ENCODE results near the gene ZNF81. TPM values are rescaled to one million over a fixed set of nuclear protein-coding genes. Genes with fewer than 3 reads are reported as not detected.

ZNF81 gene
- total RNA-seq, 1 experiment from 2014 or later = 4.4 TPM

- H3F3A ChIP-seq (ENCODE audit: low read length, unreplicated experiment) = no peaks in the 10 kb centered on the region
- CTCF ChIA-PET = no interaction called here
- no TSS peak for BruUV-seq (replicated peaks)
- TF ChIP-seq, protein P1, sequence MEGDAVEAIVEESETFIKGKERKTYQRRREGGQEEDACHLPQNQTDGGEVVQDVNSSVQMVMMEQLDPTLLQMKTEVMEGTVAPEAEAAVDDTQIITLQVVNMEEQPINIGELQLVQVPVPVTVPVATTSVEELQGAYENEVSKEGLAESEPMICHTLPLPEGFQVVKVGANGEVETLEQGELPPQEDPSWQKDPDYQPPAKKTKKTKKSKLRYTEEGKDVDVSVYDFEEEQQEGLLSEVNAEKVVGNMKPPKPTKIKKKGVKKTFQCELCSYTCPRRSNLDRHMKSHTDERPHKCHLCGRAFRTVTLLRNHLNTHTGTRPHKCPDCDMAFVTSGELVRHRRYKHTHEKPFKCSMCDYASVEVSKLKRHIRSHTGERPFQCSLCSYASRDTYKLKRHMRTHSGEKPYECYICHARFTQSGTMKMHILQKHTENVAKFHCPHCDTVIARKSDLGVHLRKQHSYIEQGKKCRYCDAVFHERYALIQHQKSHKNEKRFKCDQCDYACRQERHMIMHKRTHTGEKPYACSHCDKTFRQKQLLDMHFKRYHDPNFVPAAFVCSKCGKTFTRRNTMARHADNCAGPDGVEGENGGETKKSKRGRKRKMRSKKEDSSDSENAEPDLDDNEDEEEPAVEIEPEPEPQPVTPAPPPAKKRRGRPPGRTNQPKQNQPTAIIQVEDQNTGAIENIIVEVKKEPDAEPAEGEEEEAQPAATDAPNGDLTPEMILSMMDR (conservative IDR thresholded peaks at IDR 0.05; ENCODE audit: low read depth, low read length) = no peak
- TF ChIP-seq EZH2 (IDR thresholded peaks at IDR 0.05; ENCODE audit: low read length, unreplicated experiment) (no peak), EZH2phosphoT487 (IDR thresholded peaks at IDR 0.05; ENCODE audit: borderline replicate concordance, low read length) (no peak)
- peaks cover 3% of the 10 kb centered on the region for H3K36me3 ChIP-seq (ENCODE audit: low read depth, low read length)
- intact Hi-C loops (cut with micrococcal nuclease) = no loop called here
- DNase-seq (no peak), ATAC-seq (no peak)
- no peak overlapping the region for H3K9ac ChIP-seq (ENCODE audit: low read length)
- no peaks in the 10 kb centered on the region for H3K79me2 ChIP-seq (ENCODE audit: low read length)
- H3K27me3 ChIP-seq (ENCODE audit: low read length) = no peaks in the 10 kb centered on the region
- H3K27ac ChIP-seq (ENCODE audit: low read length) = no peak overlapping the region
- no peaks in the 10 kb centered on the region for H4K20me1 ChIP-seq (ENCODE audit: low read length)
- no peak overlapping the region for H3K4me3 ChIP-seq (ENCODE audit: low read length)
- no peak overlapping the region for H3K4me2 ChIP-seq (ENCODE audit: low read length)
- POLR2A ChIA-PET (ENCODE audit: unreplicated experiment) = no interaction called here
- no peaks in the 10 kb centered on the region for H3K4me1 ChIP-seq (ENCODE audit: insufficient read depth, low read length)
- H3K9me2 ChIP-seq (replicated peaks; ENCODE audit: low read length) = no peaks in the 10 kb centered on the region
- no peak overlapping the region for H2AFZ ChIP-seq (ENCODE audit: low read length)
- H3K9me3 ChIP-seq (ENCODE audit: low read length) = no peaks in the 10 kb centered on the region
These were observed 26.0 kb downstream of the ZNF81 start for GRCh38 chrX:47862680-47863079.

GRCh38 chrX:47863187-47863586, 26.5 kb downstream of the ZNF81 start:
- no peaks in the 10 kb centered on the region for H3K9me3 ChIP-seq (ENCODE audit: low read length)
- no peak for DNase-seq

GRCh38 chrX:47864300-47864699, 27.6 kb downstream of the ZNF81 start:
- Histone ChIP-seq H3K79me2 (ENCODE audit: low read length) (no peaks in the 10 kb centered on the region), H3K4me1 (ENCODE audit: insufficient read depth, low read length) (no peaks in the 10 kb centered on the region), H3K9me2 (replicated peaks; ENCODE audit: low read length) (no peaks in the 10 kb centered on the region), H3K27me3 (ENCODE audit: low read length) (no peaks in the 10 kb centered on the region), H3K4me3 (ENCODE audit: low read length) (no peak overlapping the region), H3F3A (ENCODE audit: low read length, unreplicated experiment) (no peaks in the 10 kb centered on the region), H4K20me1 (ENCODE audit: low read length) (no peaks in the 10 kb centered on the region), H3K27ac (ENCODE audit: low read length) (no peak overlapping the region), H3K9ac (ENCODE audit: low read length) (no peak overlapping the region), H3K36me3 (ENCODE audit: low read depth, low read length) (peaks cover 3% of the 10 kb centered on the region), H3K9me3 (ENCODE audit: low read length) (no peaks in the 10 kb centered on the region), H2AFZ (ENCODE audit: low read length) (no peak overlapping the region), H3K4me2 (ENCODE audit: low read length) (no peak overlapping the region)
- no peak for ATAC-seq
- ChIA-PET CTCF (no interaction called here), POLR2A (ENCODE audit: unreplicated experiment) (no interaction called here)
- BruUV-seq (replicated peaks) = no TSS peak
- DNase-seq = no peak
- intact Hi-C loops (cut with micrococcal nuclease) = no loop called here
- TF ChIP-seq EZH2phosphoT487 (IDR thresholded peaks at IDR 0.05; ENCODE audit: borderline replicate concordance, low read length) (no peak), EZH2 (IDR thresholded peaks at IDR 0.05; ENCODE audit: low read length, unreplicated experiment) (no peak)
- TF ChIP-seq, protein P1 (conservative IDR thresholded peaks at IDR 0.05; ENCODE audit: low read depth, low read length) = no peak

More at GRCh38 chrX:47863187-47863586, 26.5 kb downstream of the ZNF81 start:
- no TSS peak for BruUV-seq (replicated peaks)
- no peak overlapping the region for H3K4me2 ChIP-seq (ENCODE audit: low read length)
- H4K20me1 ChIP-seq (ENCODE audit: low read length) = no peaks in the 10 kb centered on the region
- intact Hi-C loops (cut with micrococcal nuclease) = no loop called here
- no peaks in the 10 kb centered on the region for H3K9me2 ChIP-seq (replicated peaks; ENCODE audit: low read length)
- no peak overlapping the region for H3K4me3 ChIP-seq (ENCODE audit: low read length)
- H3F3A ChIP-seq (ENCODE audit: low read length, unreplicated experiment) = no peaks in the 10 kb centered on the region
- ChIA-PET CTCF (no interaction called here), POLR2A (ENCODE audit: unreplicated experiment) (no interaction called here)
- H3K79me2 ChIP-seq (ENCODE audit: low read length) = no peaks in the 10 kb centered on the region
- H3K27me3 ChIP-seq (ENCODE audit: low read length) = no peaks in the 10 kb centered on the region
- no peak overlapping the region for H3K9ac ChIP-seq (ENCODE audit: low read length)
- H3K36me3 ChIP-seq (ENCODE audit: low read depth, low read length) = peaks cover 3% of the 10 kb centered on the region
- no peak for TF ChIP-seq EZH2 (IDR thresholded peaks at IDR 0.05; ENCODE audit: low read length, unreplicated experiment)
- TF ChIP-seq, protein P1 (conservative IDR thresholded peaks at IDR 0.05; ENCODE audit: low read depth, low read length) = no peak
- TF ChIP-seq EZH2phosphoT487 (IDR thresholded peaks at IDR 0.05; ENCODE audit: borderline replicate concordance, low read length) = no peak
- no peak for ATAC-seq
- no peak overlapping the region for H2AFZ ChIP-seq (ENCODE audit: low read length)
- no peaks in the 10 kb centered on the region for H3K4me1 ChIP-seq (ENCODE audit: insufficient read depth, low read length)
- H3K27ac ChIP-seq (ENCODE audit: low read length) = no peak overlapping the region

All from PC-3 (cell line).